ENCODE results near the gene RBMS3.
A peak's percentile ranks its signal among the peaks of the same experiment; 100 is the strongest.

RBMS3 gene

DNA sequence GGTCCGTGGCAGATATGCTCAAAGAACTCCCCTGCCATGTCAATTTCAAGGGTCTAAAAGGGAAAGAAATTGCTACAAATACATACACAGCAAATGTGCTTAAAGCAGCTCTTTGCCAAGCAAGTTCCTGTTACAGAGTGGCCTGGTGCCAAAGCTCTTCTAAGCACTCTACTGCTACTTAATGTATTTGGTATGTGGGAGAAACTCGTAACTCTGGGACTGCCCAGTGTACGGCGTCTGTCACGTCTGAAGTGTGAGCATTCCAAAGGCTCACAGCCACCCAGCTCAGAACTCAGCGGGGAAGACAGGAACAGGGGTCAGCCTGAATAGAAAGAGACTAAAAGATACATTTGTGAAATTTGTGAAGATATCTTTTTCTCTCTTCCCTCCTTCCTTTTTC is 54.6 kb downstream of the RBMS3 start:
- Histone ChIP-seq H3K27me3 (ENCODE audit: control insufficient read depth in 1 of 2, insufficient read depth in 2 of 2, low read length in 2 of 2) (no peaks in the 10 kb centered on the region), H3K9me3 (ENCODE audit: control insufficient read depth in 1 of 2, low read length in 2 of 2) (no peaks in the 10 kb centered on the region), H3K9ac (ENCODE audit: low read depth in 1 of 2, low read length in 2 of 2) (no peak overlapping the region), H3K4me1 (ENCODE audit: control insufficient read depth in 1 of 2, insufficient read depth in 2 of 2, low read length in 2 of 2) (peaks cover 0 to 4% of the 10 kb centered on the region in 2 donors), H3K4me3 (ENCODE audit: low read depth in 1 of 2, low read length in 2 of 2) (peak overlapping the region; percentile 7 to 19), H3K36me3 (ENCODE audit: control insufficient read depth in 1 of 2, insufficient read depth in 2 of 2, low read length in 2 of 2) (no peaks in the 10 kb centered on the region), H3K27ac (ENCODE audit: low read depth, low read length) (no peak overlapping the region)

DNA sequence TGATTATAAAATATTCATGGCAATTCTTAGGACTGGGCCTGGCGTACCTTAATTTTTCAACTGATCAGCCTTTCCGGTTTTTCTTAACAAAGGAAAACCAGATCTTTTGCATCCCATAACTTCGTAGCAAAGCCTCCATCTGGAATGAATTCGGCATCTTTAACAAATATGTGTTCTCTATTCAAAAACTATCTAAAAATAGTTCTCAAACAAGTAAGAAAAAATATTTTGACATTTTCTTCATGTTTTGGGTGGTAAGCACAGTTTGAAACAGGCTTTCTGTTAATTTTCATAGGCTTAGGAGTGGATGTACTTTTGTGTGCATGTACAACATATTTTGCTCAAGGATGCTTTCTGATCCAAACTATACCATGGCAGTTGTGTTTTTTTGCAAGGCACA is 55.1 kb downstream of the RBMS3 start:
- Histone ChIP-seq H3K27me3 (ENCODE audit: control insufficient read depth in 1 of 2, insufficient read depth in 2 of 2, low read length in 2 of 2) (no peaks in the 10 kb centered on the region), H3K36me3 (ENCODE audit: control insufficient read depth in 1 of 2, insufficient read depth in 2 of 2, low read length in 2 of 2) (no peaks in the 10 kb centered on the region), H3K9ac (ENCODE audit: low read depth in 1 of 2, low read length in 2 of 2) (no peak overlapping the region), H3K4me3 (ENCODE audit: low read depth in 1 of 2, low read length in 2 of 2) (peak overlapping the region in 1 of 2 donors; percentile 7), H3K27ac (ENCODE audit: low read depth, low read length) (no peak overlapping the region), H3K9me3 (ENCODE audit: control insufficient read depth in 1 of 2, low read length in 2 of 2) (no peaks in the 10 kb centered on the region), H3K4me1 (ENCODE audit: control insufficient read depth in 1 of 2, insufficient read depth in 2 of 2, low read length in 2 of 2) (peaks cover 0 to 4% of the 10 kb centered on the region in 2 donors)

DNA sequence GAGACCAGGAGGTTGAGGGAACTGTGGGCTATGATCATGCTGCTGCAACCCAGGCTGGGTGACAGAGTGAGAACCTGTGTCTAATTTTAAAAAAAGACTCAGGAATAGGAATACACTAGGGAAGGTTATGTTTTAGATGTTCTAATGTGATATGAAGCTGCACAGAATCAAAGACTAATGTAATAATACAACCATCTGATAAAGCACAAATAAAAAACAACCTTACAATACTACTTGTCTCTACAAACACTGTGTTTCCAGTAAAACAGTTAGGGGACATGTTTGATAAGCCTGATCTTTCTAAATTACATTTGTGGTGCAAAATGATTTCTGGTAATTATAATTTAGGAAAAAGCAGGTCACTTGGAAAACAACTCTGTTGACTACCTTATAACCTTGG is 56.7 kb downstream of the RBMS3 start:
- Histone ChIP-seq H3K27ac (ENCODE audit: low read depth, low read length) (no peak overlapping the region), H3K4me1 (ENCODE audit: control insufficient read depth in 1 of 2, insufficient read depth in 2 of 2, low read length in 2 of 2) (peaks cover 0 to 4% of the 10 kb centered on the region in 2 donors), H3K36me3 (ENCODE audit: control insufficient read depth in 1 of 2, insufficient read depth in 2 of 2, low read length in 2 of 2) (no peaks in the 10 kb centered on the region)

DNA sequence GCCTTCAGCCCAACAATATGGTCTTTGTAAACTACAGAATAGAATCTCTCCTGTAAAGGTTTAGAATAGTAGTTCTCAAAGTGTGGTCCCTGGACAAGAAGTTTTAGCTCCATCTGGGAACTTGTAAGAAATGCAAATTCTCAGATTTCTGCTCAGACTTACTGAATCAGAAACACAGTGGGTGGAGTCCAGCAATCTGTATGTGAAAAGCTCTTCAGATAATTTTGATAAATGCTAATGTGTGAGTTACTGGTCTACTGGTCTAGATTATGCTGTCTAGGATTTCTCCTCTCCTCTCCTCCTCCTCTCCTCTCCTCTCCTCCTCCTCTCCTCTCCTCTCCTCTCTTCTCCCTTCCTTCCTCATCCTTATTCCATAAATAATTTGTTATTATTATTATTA is 57.5 kb downstream of the RBMS3 start:
- H3K4me3 ChIP-seq (ENCODE audit: low read depth in 1 of 2, low read length in 2 of 2) = no peak overlapping the region
- no peaks in the 10 kb centered on the region for H3K36me3 ChIP-seq (ENCODE audit: control insufficient read depth in 1 of 2, insufficient read depth in 2 of 2, low read length in 2 of 2)

More for the DNA sequence above, 56.7 kb downstream of the RBMS3 start:
- H3K9ac ChIP-seq (ENCODE audit: low read depth in 1 of 2, low read length in 2 of 2) = no peak overlapping the region
- no peaks in the 10 kb centered on the region for H3K9me3 ChIP-seq (ENCODE audit: control insufficient read depth in 1 of 2, low read length in 2 of 2)
- H3K4me3 ChIP-seq (ENCODE audit: low read depth in 1 of 2, low read length in 2 of 2) = no peak overlapping the region
- H3K27me3 ChIP-seq (ENCODE audit: control insufficient read depth in 1 of 2, insufficient read depth in 2 of 2, low read length in 2 of 2) = no peaks in the 10 kb centered on the region

DNA sequence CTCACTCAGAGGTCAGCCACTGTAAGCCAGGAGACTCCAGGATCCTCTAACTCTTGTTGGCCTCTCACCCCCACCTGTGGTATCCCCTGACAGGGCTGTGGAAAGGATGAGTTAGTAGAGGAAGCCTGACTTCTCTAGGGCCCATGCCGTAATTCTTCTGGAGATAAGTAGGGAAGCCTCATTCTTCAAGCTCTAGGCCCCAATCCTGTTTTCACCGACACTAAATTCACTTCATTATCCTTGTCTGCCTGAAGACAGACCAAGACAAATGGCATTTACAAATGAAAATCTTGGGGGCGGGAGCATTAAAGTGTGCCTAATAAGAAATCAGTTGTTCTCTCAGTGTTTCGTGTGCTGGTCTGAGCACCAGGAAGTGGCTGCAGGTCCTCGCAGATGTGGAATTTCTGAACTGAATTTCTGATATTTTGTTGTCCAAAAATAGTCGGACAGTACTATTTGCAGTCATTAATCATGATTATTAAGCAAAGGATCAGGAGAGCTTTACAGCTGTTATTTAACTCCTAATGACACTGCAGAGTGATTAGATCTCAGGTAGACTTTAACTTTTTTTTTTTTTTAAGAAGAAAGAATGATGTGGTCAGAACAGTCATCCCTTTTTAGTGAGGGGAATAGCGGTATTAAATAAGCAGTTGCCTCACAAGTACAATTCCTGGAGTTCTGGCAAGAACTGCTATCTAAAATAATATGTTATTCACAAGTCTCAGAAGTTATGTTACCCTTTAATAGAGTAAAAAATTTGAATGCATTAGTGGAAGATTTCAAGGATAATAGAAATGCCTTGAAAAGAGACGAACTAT is 58.4 kb downstream of the RBMS3 start:
- no peak overlapping the region for H3K4me3 ChIP-seq (ENCODE audit: low read depth in 1 of 2, low read length in 2 of 2)
- H3K27ac ChIP-seq (ENCODE audit: low read depth, low read length) = no peak overlapping the region
- H3K9me3 ChIP-seq (ENCODE audit: control insufficient read depth in 1 of 2, low read length in 2 of 2) = no peaks in the 10 kb centered on the region
- no peaks in the 10 kb centered on the region for H3K36me3 ChIP-seq (ENCODE audit: control insufficient read depth in 1 of 2, insufficient read depth in 2 of 2, low read length in 2 of 2)
- H3K9ac ChIP-seq (ENCODE audit: low read depth in 1 of 2, low read length in 2 of 2) = no peak overlapping the region
- H3K4me1 ChIP-seq (ENCODE audit: control insufficient read depth in 1 of 2, insufficient read depth in 2 of 2, low read length in 2 of 2) = peaks cover 0 to 4% of the 10 kb centered on the region in 2 donors
- H3K27me3 ChIP-seq (ENCODE audit: control insufficient read depth in 1 of 2, insufficient read depth in 2 of 2, low read length in 2 of 2) = no peaks in the 10 kb centered on the region

More for the DNA sequence above, 57.5 kb downstream of the RBMS3 start:
- Histone ChIP-seq H3K4me1 (ENCODE audit: control insufficient read depth in 1 of 2, insufficient read depth in 2 of 2, low read length in 2 of 2) (peaks cover 0 to 4% of the 10 kb centered on the region in 2 donors), H3K9ac (ENCODE audit: low read depth in 1 of 2, low read length in 2 of 2) (no peak overlapping the region), H3K27me3 (ENCODE audit: control insufficient read depth in 1 of 2, insufficient read depth in 2 of 2, low read length in 2 of 2) (no peaks in the 10 kb centered on the region), H3K9me3 (ENCODE audit: control insufficient read depth in 1 of 2, low read length in 2 of 2) (no peaks in the 10 kb centered on the region), H3K27ac (ENCODE audit: low read depth, low read length) (no peak overlapping the region)

DNA sequence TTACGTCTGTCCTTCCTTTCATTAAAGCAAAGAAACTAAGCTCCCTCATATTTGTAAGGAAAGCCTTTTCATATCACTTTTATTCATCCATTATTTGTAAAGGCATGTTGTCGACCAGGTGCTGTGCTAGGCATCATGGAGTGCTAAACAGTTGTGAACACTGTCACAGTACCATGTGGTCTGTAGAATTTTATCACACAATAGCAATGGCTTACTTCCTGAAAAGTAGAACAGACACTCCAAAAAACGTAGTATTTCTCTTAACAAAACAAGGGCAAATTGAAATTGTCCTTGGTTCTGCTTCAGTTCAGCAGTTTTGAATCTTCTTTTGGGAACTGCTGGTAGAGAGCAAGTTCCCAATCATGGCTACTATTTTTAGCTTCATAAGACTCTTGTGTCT is 63.3 kb downstream of the RBMS3 start:
- no peaks in the 10 kb centered on the region for H3K27me3 ChIP-seq (ENCODE audit: control insufficient read depth in 1 of 2, insufficient read depth in 2 of 2, low read length in 2 of 2)
- no peaks in the 10 kb centered on the region for H3K36me3 ChIP-seq (ENCODE audit: control insufficient read depth in 1 of 2, insufficient read depth in 2 of 2, low read length in 2 of 2)
- no peak overlapping the region for H3K27ac ChIP-seq (ENCODE audit: low read depth, low read length)
- no peaks in the 10 kb centered on the region for H3K4me1 ChIP-seq (ENCODE audit: control insufficient read depth in 1 of 2, insufficient read depth in 2 of 2, low read length in 2 of 2)
- no peak overlapping the region for H3K4me3 ChIP-seq (ENCODE audit: low read depth in 1 of 2, low read length in 2 of 2)
- H3K9me3 ChIP-seq (ENCODE audit: control insufficient read depth in 1 of 2, low read length in 2 of 2) = no peaks in the 10 kb centered on the region
- H3K9ac ChIP-seq (ENCODE audit: low read depth in 1 of 2, low read length in 2 of 2) = no peak overlapping the region

DNA sequence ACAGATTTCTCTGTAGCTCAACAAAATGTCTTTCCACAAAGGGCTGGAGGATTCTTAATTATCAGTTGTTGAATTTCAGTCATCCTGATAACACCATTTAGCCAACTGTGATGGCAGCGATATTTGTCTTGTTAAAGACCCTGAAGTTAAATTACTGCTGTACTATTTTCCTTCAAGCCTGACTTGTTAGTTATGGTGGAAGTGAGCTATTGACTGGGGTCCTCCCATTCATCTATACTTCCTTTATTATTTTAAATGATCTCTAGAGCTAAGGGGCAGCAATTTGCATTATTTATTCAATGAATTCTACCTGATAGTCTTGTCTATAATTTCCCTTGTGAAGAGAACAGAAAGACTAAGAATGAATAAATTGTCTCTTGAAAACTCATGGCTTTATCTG is 64.1 kb downstream of the RBMS3 start:
- no peaks in the 10 kb centered on the region for H3K36me3 ChIP-seq (ENCODE audit: control insufficient read depth in 1 of 2, insufficient read depth in 2 of 2, low read length in 2 of 2)
- no peak overlapping the region for H3K4me3 ChIP-seq (ENCODE audit: low read depth in 1 of 2, low read length in 2 of 2)
- H3K27ac ChIP-seq (ENCODE audit: low read depth, low read length) = no peak overlapping the region
- no peak overlapping the region for H3K9ac ChIP-seq (ENCODE audit: low read depth in 1 of 2, low read length in 2 of 2)
- no peaks in the 10 kb centered on the region for H3K9me3 ChIP-seq (ENCODE audit: control insufficient read depth in 1 of 2, low read length in 2 of 2)
- H3K27me3 ChIP-seq (ENCODE audit: control insufficient read depth in 1 of 2, insufficient read depth in 2 of 2, low read length in 2 of 2) = no peaks in the 10 kb centered on the region
- no peaks in the 10 kb centered on the region for H3K4me1 ChIP-seq (ENCODE audit: control insufficient read depth in 1 of 2, insufficient read depth in 2 of 2, low read length in 2 of 2)

DNA sequence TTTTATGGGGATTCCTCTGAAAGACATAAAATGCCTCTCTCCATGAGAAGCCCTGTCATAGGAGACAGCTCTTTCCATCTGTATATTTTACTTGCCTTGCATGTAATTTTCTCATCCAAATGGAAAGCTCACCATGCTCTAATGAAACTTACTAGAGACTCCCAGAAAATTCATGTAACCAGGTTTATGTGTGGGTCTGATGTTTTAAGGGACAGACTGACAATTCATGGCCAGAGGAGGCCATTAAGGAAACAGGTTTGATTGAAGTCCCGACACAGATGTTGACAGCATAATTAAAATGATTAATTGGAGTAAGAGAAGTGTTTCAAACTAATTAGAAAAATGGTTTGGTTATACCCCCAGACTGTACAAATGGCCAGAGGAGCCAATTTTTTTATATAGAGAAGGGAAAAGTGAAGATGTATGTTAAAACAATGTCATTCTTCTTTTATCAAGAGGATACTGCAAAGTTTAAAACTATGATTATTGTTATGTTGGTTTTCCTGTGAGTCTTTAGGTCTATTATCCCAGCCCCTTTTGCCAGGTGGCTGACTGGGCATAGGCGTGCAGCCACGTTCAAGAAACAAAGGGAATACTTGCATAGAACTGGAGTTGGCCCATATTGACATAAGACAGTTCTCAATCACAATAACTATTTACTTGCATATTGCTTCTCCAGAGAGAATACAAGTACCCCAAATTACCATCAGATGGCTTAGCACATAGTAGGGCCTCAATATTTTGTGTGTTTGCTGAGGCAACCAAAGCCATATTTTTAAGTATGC is 64.8 kb downstream of the RBMS3 start:
- Histone ChIP-seq H3K9ac (ENCODE audit: low read depth in 1 of 2, low read length in 2 of 2) (no peak overlapping the region), H3K4me3 (ENCODE audit: low read depth in 1 of 2, low read length in 2 of 2) (no peak overlapping the region), H3K9me3 (ENCODE audit: control insufficient read depth in 1 of 2, low read length in 2 of 2) (no peaks in the 10 kb centered on the region), H3K36me3 (ENCODE audit: control insufficient read depth in 1 of 2, insufficient read depth in 2 of 2, low read length in 2 of 2) (no peaks in the 10 kb centered on the region), H3K4me1 (ENCODE audit: control insufficient read depth in 1 of 2, insufficient read depth in 2 of 2, low read length in 2 of 2) (no peaks in the 10 kb centered on the region), H3K27me3 (ENCODE audit: control insufficient read depth in 1 of 2, insufficient read depth in 2 of 2, low read length in 2 of 2) (no peaks in the 10 kb centered on the region), H3K27ac (ENCODE audit: low read depth, low read length) (no peak overlapping the region)

DNA sequence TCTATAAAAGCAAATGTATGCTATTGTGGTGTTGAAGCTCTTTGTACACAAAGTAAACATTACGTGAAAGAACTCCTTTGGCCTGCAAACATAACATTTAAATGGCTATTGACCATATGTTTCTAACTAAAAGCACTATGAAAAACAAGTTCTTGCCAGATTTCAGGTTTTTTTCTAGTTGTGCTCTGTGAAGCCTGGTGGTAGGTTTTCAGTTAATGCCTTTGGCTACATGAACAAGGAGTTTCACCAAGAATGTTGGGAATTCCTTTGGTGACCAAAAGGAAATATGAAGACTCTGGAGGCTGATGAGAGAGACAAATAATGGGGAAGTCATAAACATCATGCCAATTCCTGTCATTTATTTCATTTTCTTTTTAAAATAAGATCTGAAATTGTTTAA is 66.0 kb downstream of the RBMS3 start:
- Histone ChIP-seq H3K4me1 (ENCODE audit: control insufficient read depth in 1 of 2, insufficient read depth in 2 of 2, low read length in 2 of 2) (no peaks in the 10 kb centered on the region), H3K36me3 (ENCODE audit: control insufficient read depth in 1 of 2, insufficient read depth in 2 of 2, low read length in 2 of 2) (no peaks in the 10 kb centered on the region), H3K9me3 (ENCODE audit: control insufficient read depth in 1 of 2, low read length in 2 of 2) (no peaks in the 10 kb centered on the region), H3K9ac (ENCODE audit: low read depth in 1 of 2, low read length in 2 of 2) (no peak overlapping the region), H3K27me3 (ENCODE audit: control insufficient read depth in 1 of 2, insufficient read depth in 2 of 2, low read length in 2 of 2) (no peaks in the 10 kb centered on the region), H3K4me3 (ENCODE audit: low read depth in 1 of 2, low read length in 2 of 2) (no peak overlapping the region), H3K27ac (ENCODE audit: low read depth, low read length) (no peak overlapping the region)

DNA sequence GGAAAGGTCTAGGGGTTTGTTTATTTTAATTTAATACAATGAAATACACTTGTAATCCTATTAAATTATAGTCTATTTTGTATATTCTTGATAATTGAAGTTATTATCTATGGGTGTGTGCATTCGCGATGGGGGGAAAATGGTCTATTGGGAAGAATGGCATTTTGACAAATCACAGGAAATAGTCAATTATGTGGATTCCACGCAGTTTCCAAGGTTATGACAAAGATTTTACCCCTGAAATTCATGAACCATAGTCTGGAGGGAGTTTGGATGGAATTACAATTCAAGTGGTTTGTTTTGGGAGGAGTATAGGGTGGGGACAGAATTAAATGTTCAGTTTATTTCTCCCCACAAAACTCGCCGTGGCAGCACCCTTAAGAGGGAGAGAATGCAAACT is 66.5 kb downstream of the RBMS3 start:
- Histone ChIP-seq H3K27me3 (ENCODE audit: control insufficient read depth in 1 of 2, insufficient read depth in 2 of 2, low read length in 2 of 2) (no peaks in the 10 kb centered on the region), H3K27ac (ENCODE audit: low read depth, low read length) (no peak overlapping the region), H3K4me3 (ENCODE audit: low read depth in 1 of 2, low read length in 2 of 2) (no peak overlapping the region), H3K36me3 (ENCODE audit: control insufficient read depth in 1 of 2, insufficient read depth in 2 of 2, low read length in 2 of 2) (no peaks in the 10 kb centered on the region), H3K9ac (ENCODE audit: low read depth in 1 of 2, low read length in 2 of 2) (no peak overlapping the region), H3K9me3 (ENCODE audit: control insufficient read depth in 1 of 2, low read length in 2 of 2) (no peaks in the 10 kb centered on the region), H3K4me1 (ENCODE audit: control insufficient read depth in 1 of 2, insufficient read depth in 2 of 2, low read length in 2 of 2) (no peaks in the 10 kb centered on the region)
